Measurements from ENCODE around the gene WDR33.

Gene WDR33

GRCh38 chr2:127653421-127654083, 157.4 kb downstream of the WDR33 start:
- DNase-seq, result no peak

GRCh38 chr2:127652786-127653357, 158.1 kb downstream of the WDR33 start:
- no peak for DNase-seq

- DNase-seq, result no peak
These were observed 158.9 kb downstream of the WDR33 start for GRCh38 chr2:127651971-127652550.

GRCh38 chr2:127651381-127651809, 159.6 kb downstream of the WDR33 start:
- no peak for DNase-seq
